Measurements from ENCODE around the gene OGA.

Gene OGA

DNA sequence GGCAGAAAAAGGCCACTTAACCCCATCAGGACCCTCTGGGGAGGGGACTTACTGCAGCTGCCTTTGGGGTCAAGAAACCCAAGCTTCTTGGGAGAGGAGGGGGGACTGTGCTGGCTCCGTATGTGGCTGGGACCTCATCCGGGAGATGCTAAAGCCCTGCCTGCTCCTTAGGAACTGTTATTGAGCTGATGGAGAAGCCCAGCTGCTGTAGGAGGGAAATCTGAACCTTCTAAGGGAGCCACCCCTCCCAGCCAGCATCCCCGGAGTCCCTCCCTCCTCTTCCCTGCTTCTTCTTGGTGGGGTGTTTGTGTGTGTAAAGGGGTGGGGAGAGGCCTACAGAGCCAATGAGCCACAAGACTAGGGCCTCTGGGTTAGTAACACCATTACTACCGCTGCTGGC lies 17.1 kb upstream of the OGA start:
- DNase-seq: no peak

DNA sequence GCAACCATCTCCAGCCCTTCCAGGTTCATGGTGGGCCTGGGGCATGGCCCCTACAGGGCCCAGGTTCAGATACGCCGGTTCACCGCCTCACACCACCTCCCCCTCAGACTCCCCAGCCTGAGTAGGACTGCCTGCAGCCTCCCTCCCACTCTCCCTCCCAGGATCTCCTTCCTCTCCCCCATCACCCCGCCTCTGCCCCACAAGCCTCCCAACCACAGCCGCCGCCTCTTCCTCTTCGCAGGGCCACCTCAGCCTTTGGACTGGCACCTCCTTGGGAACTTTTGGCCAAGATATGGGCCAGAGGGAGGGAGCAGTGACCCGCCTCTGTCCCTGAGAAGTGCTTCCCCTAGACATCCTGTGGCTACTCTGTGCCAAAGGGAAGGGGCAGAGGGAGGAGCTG lies 16.1 kb upstream of the OGA start:
- DNase-seq: no peak

DNA sequence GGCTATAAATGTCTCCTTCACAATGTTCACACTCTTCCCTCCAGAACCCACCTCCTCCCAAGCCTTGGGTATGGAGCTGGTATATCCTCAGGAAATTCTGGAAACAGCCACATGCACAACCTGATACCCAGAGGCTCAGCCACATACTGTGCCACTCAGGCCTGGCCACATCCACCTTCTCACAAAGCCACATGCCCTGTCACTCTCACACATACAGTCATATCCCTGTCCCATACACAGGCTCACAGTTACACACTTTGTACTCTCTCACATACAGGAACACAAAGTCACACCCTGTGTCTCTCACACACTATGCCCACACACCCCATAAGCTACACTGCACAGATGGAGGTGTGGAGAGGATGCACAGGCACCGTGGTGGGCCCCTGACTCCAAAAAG lies 15.2 kb upstream of the OGA start:
- no peak for DNase-seq

DNA sequence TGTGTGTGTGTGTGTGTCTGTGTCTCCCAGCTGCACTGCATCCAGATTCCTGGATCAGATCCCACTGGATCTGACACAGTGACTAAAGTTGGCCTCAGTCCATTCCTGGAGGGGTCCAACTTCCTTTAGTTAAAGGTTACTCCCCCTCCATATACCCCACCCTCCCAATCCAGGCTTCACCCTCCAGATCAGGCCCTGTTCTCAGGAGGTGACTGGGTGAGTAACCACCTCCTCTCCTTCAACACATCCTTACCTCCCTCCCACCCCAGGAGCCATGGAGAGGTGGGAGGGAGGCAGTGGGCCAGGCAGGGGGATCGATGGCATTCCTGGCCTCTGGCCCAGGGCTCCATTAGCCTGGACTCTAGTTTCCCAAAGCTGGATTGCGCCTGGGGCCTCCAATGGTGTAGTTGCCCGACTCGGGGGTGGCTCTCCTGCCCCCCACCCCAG lies 14.1 kb upstream of the OGA start:
- DNase-seq: no peak

DNA sequence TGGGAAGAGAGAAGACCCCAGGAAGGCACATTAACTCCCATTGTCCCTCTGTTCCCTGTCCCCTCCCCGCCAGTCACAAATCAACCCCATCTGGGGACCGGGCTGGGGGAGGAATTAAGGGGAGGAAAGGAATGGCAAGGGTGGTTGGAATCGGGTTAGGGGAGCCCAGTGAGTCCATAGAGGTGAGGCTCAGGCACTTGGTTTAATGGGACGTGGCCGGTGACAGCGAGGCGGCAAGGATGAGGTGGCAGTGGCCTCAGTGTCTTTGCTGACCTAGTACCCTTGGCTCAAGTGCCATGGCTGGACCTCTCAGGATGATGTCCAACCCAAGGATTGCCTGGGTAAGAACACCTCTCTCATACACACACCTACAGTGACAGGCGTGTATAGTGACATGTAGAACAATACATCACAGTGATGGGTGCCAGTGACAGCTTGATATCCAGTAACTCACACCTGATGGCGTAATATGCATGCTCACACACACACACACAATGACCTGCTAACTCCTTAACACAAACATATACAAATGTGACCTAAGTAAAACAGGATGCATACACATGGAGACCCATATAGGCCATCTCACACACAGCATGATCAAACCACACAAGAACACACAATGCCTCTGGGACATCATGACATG lies 13.0 kb upstream of the OGA start:
- no peak for DNase-seq

DNA sequence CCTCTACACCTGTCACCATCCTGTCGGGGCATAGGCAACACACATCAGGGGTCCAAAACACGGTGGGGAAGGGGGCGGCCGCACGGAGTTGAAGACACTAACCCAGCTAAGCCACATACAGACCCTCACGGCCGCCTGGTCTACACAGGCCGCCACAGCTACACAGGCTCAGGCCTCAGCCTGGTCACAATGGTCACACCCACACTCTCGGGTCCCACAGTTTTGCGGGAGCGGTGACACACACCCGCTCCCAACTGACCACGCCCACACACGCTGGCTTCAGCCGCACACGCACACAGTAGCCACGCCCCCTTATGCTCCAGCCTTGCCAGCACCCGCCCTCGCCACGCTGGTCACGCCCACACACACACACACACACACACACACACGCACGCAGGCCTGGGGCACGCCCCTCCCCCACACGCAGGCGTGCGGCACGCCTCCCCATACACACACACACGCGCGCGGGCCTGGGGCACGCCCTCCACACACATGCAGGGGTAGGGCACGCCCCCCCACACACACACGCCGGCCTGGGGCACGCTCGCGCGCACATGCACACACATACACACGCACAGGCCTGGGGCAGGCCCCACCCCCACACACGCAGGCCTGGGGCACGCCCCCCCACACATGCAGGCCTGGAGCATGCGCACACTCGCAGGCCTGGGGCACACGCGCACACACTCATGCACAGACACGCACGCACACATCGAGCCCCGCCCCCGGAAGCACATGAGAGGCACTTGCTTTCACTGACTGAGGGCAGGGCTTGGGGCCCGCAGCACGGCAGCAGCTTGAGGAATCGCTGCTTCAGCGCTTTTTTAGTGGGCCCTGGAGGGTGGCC lies 12.3 kb upstream of the OGA start:
- peak; percentile 95 for DNase-seq

DNA sequence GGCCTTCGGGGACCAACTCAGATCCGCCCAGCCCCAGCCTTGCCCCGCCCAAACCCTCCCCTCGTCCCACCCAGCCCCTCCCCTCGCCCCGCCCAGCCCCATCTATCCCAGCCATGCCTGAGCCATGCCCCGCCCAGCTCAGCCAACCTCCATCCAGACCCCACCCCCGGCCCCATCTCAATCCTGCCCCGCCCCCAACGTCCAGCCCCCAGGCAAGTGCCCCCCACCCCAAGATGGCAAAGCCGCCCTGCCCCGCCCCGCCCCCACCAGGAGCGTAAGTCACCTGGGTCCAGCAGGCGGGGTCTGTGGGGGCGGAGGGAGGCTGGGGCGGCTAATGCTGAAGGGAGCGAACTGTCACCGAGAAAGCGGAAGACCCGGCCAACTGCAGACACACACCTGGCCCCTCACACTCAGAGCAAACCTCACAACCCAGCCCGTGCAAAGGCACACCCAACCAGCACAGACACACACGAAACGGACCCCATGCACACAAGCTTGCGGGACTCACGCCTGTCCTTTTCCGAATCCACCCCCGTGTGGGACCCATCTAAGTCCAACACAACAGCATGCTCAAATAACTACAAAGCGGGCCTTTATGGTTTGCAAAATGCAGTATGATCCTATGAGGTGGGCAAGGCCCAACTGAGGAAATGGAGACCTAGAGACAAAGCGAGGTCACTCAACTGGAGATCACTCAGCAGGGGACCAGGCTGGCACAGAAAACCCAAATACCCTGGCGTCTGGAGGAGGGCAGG lies 11.5 kb upstream of the OGA start:
- peak; percentile 69 for DNase-seq

DNA sequence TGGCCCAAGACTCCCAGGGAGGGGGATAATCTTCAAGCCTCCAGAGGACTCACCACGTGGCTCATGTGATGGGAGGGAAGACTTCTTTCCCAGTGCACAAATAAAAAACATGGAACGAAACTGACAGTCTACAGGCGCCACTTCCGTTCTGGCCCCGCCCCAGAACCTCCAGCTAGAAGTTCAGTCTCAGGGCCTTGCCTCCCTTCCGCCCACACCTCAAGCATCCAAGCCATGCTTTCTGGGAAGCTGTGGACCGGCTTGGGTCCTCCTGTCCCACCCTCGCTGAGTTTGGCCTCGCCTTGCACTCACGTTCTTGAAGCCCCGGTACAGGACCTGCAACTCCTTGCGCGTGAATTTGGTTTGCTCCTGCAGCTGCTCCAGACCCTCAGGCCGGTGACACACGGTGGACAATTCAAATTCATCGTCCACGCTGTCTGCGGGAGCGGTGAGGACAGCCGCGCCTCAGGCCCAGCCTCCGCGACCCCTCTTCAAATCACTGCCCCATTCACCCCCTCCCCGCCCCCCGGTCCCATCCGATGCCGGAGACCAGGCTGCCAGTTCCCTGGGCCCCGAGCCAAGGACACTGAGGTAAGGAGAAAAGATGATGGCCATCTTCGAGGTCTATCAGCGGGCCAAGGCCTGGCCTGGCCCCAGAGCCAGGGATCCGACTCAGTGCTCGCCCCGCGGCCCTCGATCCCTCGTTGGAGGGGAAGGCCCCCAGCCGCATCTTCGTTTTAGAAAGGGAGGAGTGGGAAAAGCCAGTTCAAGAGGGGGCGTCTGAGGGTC lies 10.7 kb upstream of the OGA start:
- DNase-seq: no peak

DNA sequence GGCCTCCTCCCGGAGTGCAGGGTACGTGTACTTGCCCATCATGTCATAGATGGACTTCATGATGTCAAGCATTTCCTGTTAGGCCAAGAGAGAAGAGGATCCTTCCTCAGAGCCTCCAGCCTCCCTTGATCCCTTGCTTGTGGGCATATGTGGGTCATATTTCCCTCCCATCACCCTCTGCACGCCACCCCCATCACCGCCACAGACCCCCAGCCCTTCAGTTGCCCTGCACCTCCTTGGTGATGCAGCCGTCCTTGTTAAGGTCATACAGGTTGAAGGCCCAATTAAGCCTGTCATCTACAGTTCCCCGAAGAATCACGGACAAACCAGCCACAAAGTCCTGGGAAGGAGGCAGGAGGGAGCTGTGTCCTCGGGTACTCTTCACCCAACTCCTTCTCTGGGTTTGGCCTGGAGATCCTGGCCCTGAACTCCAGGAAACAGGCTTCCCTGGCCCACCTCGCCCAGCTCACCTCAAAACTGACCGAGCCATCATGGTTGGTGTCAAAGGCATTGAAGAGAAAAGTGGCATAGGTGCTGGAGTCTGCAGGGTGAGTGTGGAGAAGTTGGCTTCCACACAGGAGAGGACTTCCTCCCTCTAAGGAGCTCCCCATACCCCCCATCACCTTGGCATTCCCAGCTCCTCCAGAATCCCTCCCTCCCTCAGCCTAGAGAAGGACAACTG lies 9.8 kb upstream of the OGA start:
- DNase-seq: no peak

DNA sequence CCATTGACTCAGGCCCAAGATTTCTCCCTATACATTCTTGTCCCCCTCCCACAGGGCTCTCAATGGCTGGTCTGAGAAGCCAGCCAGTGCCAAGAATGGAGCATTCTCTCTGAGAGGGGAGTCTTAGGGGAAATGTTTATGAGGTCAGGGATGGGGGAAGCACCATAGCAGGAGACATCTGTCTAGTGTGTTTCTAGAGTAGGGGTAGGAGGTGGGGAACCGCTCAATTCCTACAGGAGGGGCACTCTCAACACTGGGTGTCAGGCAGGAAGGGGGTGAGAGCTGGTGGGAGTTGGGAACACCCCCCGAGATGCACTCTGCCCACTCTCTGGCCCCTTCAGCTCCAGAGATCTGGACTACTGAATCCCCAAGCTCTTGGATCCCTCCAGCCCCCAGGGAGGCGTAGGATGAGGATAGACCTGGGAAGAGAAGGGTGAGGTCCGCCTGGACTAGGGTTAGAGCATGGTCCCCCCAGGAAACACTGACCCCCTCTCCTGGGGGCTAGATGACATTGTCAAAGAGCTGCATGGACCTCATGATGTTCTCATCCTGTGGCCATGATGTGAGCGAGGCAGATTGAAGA lies 8.7 kb upstream of the OGA start:
- no peak for DNase-seq

DNA sequence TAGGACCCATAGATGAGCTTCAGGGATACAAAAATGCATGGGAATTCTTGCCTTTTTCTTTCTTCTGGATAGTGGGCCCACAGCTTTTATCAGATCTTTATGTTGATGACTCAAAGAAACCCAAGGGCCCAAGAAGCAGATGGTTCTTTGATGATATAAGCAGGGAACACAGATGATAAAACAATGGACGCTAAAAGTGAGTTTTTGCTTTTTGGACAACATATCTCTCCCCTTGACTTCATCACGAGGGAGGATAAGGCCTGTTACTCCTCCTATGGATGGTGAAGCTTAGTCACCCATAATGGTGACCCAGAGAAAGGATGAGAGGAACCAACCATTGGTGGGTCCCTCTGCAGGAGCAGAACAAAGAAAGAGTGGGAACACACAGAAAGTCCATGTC lies 6.5 kb upstream of the OGA start:
- no peak for DNase-seq

DNA sequence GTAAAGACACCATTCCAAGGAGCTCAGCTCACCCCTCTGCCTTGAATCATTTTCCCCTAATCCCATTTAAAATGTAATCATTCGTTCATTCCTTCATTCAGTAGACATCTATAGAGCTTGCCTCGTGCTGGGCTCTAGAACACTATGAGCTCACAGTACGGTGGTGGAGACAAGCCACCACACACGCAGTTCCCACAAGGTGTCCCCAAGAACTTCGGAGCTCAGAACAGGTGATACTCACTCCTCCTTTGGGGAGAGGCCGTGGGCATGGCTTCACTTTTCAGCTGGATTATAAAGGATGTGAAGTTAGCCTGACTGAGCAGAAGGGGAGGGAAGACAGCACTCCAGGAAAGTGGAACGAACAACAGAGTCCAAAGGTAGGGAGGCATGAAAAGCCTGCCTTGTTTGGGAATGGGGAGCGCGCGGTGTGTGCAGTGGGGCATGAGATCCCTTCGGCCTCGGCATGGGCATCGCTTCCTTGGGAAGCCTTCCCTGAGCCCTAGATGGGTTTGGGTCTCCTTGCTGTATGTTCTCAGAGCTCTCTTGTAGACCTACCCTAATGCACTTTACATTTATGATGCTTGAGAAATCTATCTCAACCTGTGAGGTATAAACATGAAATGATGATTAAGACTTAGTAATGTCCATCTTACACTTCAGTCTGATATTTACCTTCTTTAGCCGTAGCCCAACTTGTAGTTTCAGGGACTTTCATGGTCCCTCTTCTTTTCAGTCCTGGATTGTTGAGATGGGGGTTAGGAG lies 809 bp upstream of the OGA start:
- no peak for DNase-seq

DNA sequence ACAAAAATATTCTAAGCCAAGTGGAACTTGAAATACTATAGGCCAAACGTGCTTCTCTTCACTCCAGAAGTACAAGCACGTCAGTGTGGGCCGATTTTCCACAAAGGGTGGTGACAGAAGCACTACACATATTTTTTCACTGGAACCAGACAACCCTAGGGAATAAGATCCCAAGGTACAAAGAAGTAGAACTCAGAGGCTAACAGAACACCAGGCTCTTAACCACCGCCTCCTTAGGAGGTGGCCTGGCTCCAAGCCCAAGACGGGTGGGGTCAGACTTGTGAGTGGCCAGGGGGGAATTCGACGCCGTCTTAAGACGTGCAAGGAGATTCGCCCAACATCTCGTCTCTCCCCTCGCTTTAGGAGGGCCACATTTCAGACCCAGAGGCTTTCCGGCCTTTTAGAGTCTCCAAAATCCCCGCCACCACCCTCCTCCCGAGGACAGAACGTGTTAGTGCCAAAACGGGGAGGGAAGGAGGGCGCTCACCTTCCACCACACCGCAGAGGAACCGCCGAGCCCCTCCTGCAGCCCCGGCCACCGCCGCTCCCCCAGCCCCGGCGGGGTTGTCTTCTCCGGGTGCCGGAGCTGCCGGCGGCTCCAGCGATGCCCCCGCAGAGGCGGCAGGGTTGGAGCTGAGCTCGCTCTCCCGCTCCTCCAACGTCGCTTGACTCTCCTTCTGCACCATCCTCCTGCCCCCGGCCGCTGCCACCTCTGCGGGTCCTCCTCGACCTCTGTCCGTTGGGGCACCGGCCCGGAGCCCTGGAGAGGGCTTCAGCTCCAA lies 716 bp downstream of the OGA start:
- peak; percentile 32 for DNase-seq

DNA sequence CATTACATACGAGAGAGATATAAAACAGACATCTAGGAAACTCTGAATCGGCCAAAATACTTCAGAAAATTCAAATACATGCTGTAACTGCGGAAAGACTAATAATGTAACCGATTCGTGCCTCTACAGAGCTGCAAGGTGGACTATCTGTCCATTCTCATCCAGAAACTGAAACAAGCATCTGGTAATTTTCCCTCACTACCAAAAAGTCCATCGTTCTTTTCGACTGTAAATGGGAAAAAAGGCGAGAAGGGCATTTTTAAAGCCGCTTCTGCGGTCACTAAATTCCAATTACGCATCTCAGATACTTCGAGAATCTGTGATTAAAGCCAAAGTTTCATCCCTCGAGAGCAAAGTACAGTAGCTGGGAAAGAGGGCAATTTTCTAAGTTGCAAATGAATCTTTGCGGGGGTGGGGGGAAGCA lies 1.3 kb downstream of the OGA start:
- no peak for DNase-seq

DNA sequence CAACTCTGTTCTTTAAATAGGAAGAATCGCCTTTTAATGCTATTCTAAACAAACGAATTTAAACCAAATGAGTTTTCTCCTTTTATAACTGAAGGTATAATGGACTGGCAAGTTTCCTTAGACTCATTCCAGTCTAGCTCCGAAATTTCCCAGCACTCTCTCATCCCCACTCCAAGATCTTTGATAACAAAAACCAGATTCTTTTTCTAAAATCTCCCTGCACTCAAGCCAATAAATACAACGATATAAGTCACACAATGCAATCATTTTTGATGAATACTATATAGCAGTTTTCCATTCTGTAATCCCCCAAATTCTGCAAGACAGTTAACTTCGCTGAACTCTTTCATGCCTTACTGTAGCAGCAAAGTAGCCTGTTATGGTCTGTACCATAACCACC lies 1.9 kb downstream of the OGA start:
- no peak for DNase-seq

DNA sequence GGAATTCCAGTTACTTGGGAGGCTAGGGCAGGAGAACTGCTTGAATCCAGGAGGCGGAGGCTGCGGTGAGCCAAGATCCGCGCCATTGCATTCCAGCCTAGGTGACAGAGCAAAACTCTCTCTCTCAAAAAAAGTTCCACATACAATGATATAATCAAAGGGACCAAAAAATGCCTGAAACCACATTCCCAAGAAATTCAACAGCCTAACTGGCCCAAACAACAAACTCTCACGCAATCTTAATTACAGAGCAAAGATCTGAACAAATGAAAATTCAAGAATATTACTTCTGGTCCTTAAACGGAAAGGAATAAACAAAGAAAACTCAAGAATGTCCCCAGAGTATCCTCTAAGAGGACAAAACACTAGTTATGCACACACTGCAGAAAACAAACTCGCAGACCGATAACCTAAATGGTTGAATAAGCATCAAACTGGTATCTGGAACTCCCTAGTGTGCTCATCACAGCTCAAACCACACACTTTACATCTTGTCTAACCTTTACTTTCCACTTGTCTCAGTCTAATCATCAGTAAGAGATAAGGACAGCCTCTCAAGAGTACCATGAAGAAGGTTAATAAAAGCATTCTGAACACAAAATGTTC lies 3.7 kb downstream of the OGA start:
- DNase-seq: no peak

DNA sequence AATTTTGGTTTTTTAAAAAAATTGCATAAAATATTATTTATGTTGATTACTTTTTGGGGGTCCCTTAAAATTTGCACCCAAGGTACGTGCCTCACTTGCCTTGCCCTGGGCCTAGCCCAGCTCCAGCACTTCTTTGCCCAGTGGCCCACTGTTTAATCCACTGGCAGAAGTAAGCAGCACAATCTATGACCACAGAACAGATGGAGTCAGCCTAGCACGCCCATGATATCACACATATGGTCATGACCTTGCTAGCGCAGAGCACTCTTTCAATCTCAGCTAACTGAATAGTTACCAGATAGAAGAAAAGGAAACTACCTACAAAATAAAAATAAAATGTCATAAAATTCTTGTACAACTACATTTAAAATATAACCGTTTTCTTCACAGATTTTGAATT lies 5.6 kb downstream of the OGA start:
- DNase-seq: no peak

DNA sequence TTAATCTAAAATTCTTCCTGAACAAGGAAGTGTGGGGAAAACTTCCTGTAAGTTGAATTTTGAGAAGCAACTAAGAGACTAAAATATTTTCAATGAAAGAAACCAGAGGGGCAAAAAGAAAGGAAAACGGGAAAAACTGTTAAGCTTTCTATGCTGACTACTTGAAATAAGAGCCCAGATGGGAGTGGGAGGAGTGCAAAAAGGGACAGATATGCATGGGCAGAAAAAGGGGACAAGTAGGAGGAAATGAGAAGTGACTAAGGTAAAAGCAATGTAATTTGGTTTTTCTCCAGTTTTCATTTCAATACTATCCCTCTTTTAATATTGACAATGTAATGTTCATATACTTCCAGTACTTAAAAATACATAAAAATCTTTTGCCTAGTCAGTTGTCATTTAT lies 11.1 kb downstream of the OGA start:
- DNase-seq: no peak

DNA sequence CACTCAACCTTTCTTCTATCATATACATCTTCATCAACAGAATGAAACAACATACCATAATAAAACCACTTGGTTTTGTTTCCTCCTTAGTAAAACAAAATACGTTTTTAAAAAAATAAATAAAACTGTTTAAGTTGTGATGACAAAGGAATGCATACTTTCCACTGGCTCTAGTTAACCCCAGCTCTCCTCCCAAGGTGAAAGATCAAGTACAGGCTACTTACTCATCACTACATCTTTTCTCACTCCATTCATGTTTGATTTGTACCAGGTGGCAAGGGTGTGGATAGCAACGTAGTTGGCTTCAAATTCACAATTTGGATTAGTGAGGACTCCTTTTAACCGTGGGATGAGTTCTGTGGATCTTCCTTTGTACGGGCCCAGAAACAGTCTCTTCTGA lies 14.7 kb downstream of the OGA start:
- no peak for DNase-seq
